HepG2 (cell line): ENCODE data around the gene SREBF1.

Source experiments
- EP300 ChIP-seq, 3 experiments: sonication (generic) in 1 of 3; formaldehyde crosslinking in 1 of 3; IDR thresholded peaks; 2 replicates each; pipeline versions ENCODE4 v1.5.1 to v1.6.1; 2011 to 2020; ENCODE audit warnings: low read depth in 2 of 3, low read length in 2 of 3, borderline replicate concordance in 1 of 3, improper control_type of control experiment in 1 of 3, mild to moderate bottlenecking in 1 of 3, missing genetic modification reagents in 1 of 3, moderate library complexity in 1 of 3
- FOSL2 ChIP-seq: sonication (generic); formaldehyde crosslinking; IDR thresholded peaks from 2 replicates; pipeline ENCODE4 v1.4.0; 2020; ENCODE audit warnings: missing genetic modification reagents
- NFKB2 ChIP-seq: sonication (generic); formaldehyde crosslinking; IDR thresholded peaks from 2 replicates; pipeline ENCODE4 v1.4.0; 2020; ENCODE audit warnings: missing genetic modification reagents, borderline replicate concordance
- POLR2A ChIP-seq, 2 experiments: IDR thresholded peaks; 2 replicates each; pipeline ENCODE4 v1.6.1; 2011; ENCODE audit warnings: low read depth in 2 of 2, low read length in 2 of 2, mild to moderate bottlenecking in 1 of 2, moderate library complexity in 1 of 2; ENCODE audit not compliant: insufficient read depth in 1 of 2
- SMAD9 ChIP-seq: sonication (generic); formaldehyde crosslinking; IDR thresholded peaks from 2 replicates; pipeline ENCODE4 v1.5.1; 2020; ENCODE audit warnings: mild to moderate bottlenecking, missing genetic modification reagents
- SRSF9 ChIP-seq: fragments of 200-400 bp; formaldehyde crosslinking; IDR thresholded peaks from 2 replicates; pipeline ENCODE4 v1.6.1; 2018; ENCODE audit warnings: borderline replicate concordance, mild to moderate bottlenecking, low read depth, low read length; ENCODE audit not compliant: insufficient read depth, poor library complexity, severe bottlenecking
- ZFP1 ChIP-seq: IDR thresholded peaks from 2 replicates; pipeline ENCODE4 v1.6.1; 2016
- ZNF407 ChIP-seq: sonication (generic); formaldehyde crosslinking; IDR thresholded peaks from one replicate; pipeline ENCODE4 v1.5.1; 2020; ENCODE audit warnings: mild to moderate bottlenecking, missing genetic modification reagents; ENCODE audit errors: not compliant biosample characterization

- TF ChIP-seq POLR2A (IDR thresholded peaks at IDR 0.05; ENCODE audit: insufficient read depth in 1 of 2, low read depth in 2 of 2, low read length in 2 of 2) (no peak), NFKB2 (CRISPR knock-in tag) (no peak), ZNF407 (CRISPR knock-in tag) (no peak), SRSF9 (no peak), FOSL2 (CRISPR knock-in tag) (no peak), ZFP1 (CRISPR knock-in tag) (no peak), EP300 (IDR thresholded peaks at IDR 0.05; ENCODE audit: low read depth in 2 of 2, low read length in 2 of 2) (no peak), EP300 (CRISPR knock-in tag; IDR thresholded peaks at IDR 0.05; ENCODE audit: borderline replicate concordance) (no peak), SMAD9 (CRISPR knock-in tag) (no peak)
Measured at GRCh38 chr17:17798010-17798556, 38.7 kb downstream of the SREBF1 start.
